HEK293T (cell line): ENCODE data around the gene ARFGEF3.
"Not testable (repeated sequence)": the region's sequence is repeated elsewhere in the genome, so short reads cannot be mapped to it uniquely, and the experiment has no call there.

Experiments
- CTCF ChIA-PET: fragments of 350-600 bp; formaldehyde crosslinking; extraction: SDS; loops from one replicate; lab custom pipeline; 2021; ENCODE audit warnings: antibody characterized with exemption, inconsistent platforms; lab: Yijun Ruan, JAX
- POLR2A ChIA-PET: fragments of 350-600 bp; formaldehyde crosslinking; extraction: SDS; loops from one replicate; lab custom pipeline; 2020; ENCODE audit warnings: antibody characterized with exemption, inconsistent platforms; lab: Yijun Ruan, JAX
- DNase-seq: peaks from one replicate; pipeline ENCODE4 v3.0.0; 2012; ENCODE audit warnings: mixed read lengths; ENCODE audit errors: extremely low spot score
- ARNT ChIP-seq: fragments of 450-650 bp; IDR thresholded peaks from 2 replicates; pipeline ENCODE4 v1.6.1; 2017; ENCODE audit warnings: mild to moderate bottlenecking
- BHLHE40 ChIP-seq: fragments of 450-650 bp; IDR thresholded peaks from 2 replicates; pipeline ENCODE4 v1.6.1; 2016; ENCODE audit warnings: mild to moderate bottlenecking, moderate library complexity, borderline replicate concordance
- CTBP1 ChIP-seq: fragments of 450-650 bp; IDR thresholded peaks from 2 replicates; pipeline ENCODE4 v1.6.1; 2016; ENCODE audit warnings: borderline replicate concordance
- ELF4 ChIP-seq: fragments of 450-650 bp; IDR thresholded peaks from 2 replicates; pipeline ENCODE4 v1.6.1; 2017; ENCODE audit warnings: antibody characterized with exemption
- FOXA1 ChIP-seq: fragments of 450-650 bp; IDR thresholded peaks from 2 replicates; pipeline ENCODE4 v1.6.1; 2016; ENCODE audit warnings: mild to moderate bottlenecking
- FOXK2 ChIP-seq: fragments of 450-650 bp; IDR thresholded peaks from 2 replicates; pipeline ENCODE4 v1.6.1; 2016; ENCODE audit warnings: mild to moderate bottlenecking
- FOXM1 ChIP-seq: fragments of 450-650 bp; IDR thresholded peaks from 2 replicates; pipeline ENCODE4 v1.6.1; 2017; ENCODE audit warnings: mild to moderate bottlenecking, borderline replicate concordance
- HDGF ChIP-seq: fragments of 450-650 bp; IDR thresholded peaks from 2 replicates; pipeline ENCODE4 v1.6.1; 2017; ENCODE audit warnings: antibody characterized with exemption, borderline replicate concordance
- L3MBTL2 ChIP-seq: fragments of 450-650 bp; conservative IDR thresholded peaks from 2 replicates; pipeline ENCODE4 v1.6.1; 2016; ENCODE audit warnings: mild to moderate bottlenecking
- LEF1 ChIP-seq: fragments of 450-650 bp; IDR thresholded peaks from 2 replicates; pipeline ENCODE4 v1.6.1; 2017; ENCODE audit warnings: mild to moderate bottlenecking, borderline replicate concordance
- NFRKB ChIP-seq: fragments of 450-650 bp; IDR thresholded peaks from 2 replicates; pipeline ENCODE4 v1.6.1; 2016; ENCODE audit warnings: mild to moderate bottlenecking, moderate library complexity
- PKNOX1 ChIP-seq: fragments of 450-650 bp; IDR thresholded peaks from 2 replicates; pipeline ENCODE4 v1.6.1; 2016
- SP1 ChIP-seq: fragments of 450-650 bp; IDR thresholded peaks from 2 replicates; pipeline ENCODE4 v1.6.1; 2017
- SUZ12 ChIP-seq: fragments of 450-650 bp; IDR thresholded peaks from 2 replicates; pipeline ENCODE4 v1.6.1; 2016; ENCODE audit warnings: mild to moderate bottlenecking
- TARDBP ChIP-seq: fragments of 450-650 bp; IDR thresholded peaks from 2 replicates; pipeline ENCODE4 v1.6.1; 2016
- ZNF384 ChIP-seq: fragments of 450-650 bp; IDR thresholded peaks from 2 replicates; pipeline ENCODE4 v1.6.1; 2016

The ARFGEF3 gene

GRCh38 chr6:138205437-138206094 lies 43.8 kb downstream of the ARFGEF3 start:
- DNase-seq = no peak
- TF ChIP-seq SUZ12 (no peak), TARDBP (no peak), LEF1 (no peak), ARNT (no peak), SP1 (no peak), ELF4 (no peak), NFRKB (no peak), FOXK2 (no peak), L3MBTL2 (no peak), BHLHE40 (no peak), CTBP1 (no peak), FOXM1 (no peak), FOXA1 (no peak), HDGF (no peak), ZNF384 (no peak), PKNOX1 (no peak)
- POLR2A ChIA-PET = no interaction called here
- CTCF ChIA-PET = no interaction called here

DNA sequence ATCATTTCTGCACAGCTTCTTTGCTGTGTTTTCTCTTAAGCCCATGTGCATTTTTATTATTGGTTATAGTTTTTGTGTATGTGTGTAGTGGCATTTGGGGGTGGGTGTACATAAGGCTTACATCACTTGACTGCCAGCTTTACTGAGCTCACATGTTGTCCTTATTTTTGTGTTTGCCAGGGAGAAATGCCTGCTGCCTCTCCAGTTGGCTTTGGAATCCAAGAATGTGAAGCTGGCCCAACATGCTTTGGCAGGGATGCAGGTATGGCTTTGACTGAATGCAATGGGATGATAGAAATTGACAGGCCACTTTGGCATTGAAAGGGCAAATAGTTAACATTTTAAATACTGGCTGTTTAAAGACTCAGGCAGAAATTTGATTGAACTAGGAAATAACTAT lies 45.1 kb downstream of the ARFGEF3 start:
- ChIA-PET POLR2A (no interaction called here), CTCF (no interaction called here)
- no peak for DNase-seq
- no peak for TF ChIP-seq PKNOX1
- no peak for TF ChIP-seq TARDBP

DNA sequence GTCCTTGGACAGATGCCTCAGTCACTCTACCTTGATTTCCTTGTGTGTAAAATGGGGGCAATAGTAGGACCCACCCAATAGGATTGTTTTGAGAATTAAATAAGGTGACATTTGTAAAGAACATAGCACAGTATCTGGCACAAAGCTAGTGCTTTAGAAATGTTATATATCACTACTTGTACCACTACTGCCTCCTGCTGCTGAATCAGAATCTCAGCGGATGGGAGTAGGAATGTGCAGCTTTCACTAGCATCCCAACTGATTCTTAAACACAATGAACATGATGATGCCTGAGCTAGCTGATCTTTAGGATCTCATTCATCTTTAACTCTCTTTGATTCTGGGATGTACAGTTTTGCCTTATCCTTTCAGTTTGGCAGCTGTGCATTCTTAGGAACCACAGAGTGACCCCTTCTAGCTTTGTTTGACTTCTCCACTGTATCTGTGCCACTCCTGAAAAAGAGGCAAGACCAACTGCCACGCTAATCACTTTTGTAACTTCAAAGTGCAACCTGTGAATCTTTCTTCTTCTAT lies 49.4 kb downstream of the ARFGEF3 start:
- ChIA-PET CTCF (interaction anchor here (0.6 to 1.6 kb wide), 3 partner anchors 13 to 98 kb away, joined by 3 to 10 read pairs (median 5); no protein-coding TSS in a partner anchor), POLR2A (no interaction called here)
- no peak for DNase-seq
- TF ChIP-seq SP1 (no peak), HDGF (no peak), FOXA1 (no peak), CTBP1 (no peak), ARNT (no peak), NFRKB (no peak), PKNOX1 (no peak), FOXM1 (no peak), L3MBTL2 (no peak), SUZ12 (no peak), FOXK2 (no peak), BHLHE40 (no peak), ELF4 (no peak)

GRCh38 chr6:138211601-138212000 lies 49.9 kb downstream of the ARFGEF3 start:
- TF ChIP-seq L3MBTL2 (no peak), ELF4 (no peak), PKNOX1 (no peak), ARNT (no peak), TARDBP (no peak), FOXA1 (no peak), CTBP1 (no peak), SUZ12 (no peak), LEF1 (no peak), HDGF (no peak)
- DNase-seq = no peak
- ChIA-PET CTCF (interaction anchor here (1.6 kb wide), 1 partner anchor 12 kb away, joined by 3 read pairs; no protein-coding TSS in a partner anchor), POLR2A (no interaction called here)

DNA sequence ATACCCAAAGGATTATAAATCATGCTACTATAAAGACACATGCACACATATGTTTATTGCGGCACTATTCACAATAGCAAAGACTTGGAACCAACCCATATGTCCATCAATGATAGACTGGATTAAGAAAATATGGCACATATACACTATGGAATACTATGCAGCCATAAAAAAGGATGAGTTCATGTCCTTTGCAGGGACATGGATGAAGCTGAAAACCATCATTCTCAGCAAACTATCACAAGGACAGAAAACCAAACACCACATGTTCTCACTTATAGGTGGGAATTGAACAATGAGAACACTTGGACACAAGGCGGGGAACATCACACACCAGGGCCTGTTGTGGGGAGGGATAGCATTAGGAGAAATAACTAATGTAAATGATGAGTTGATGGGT lies 50.8 kb downstream of the ARFGEF3 start:
- DNase-seq, POLR2A ChIA-PET, CTCF ChIA-PET: not testable (repeated sequence)

DNA sequence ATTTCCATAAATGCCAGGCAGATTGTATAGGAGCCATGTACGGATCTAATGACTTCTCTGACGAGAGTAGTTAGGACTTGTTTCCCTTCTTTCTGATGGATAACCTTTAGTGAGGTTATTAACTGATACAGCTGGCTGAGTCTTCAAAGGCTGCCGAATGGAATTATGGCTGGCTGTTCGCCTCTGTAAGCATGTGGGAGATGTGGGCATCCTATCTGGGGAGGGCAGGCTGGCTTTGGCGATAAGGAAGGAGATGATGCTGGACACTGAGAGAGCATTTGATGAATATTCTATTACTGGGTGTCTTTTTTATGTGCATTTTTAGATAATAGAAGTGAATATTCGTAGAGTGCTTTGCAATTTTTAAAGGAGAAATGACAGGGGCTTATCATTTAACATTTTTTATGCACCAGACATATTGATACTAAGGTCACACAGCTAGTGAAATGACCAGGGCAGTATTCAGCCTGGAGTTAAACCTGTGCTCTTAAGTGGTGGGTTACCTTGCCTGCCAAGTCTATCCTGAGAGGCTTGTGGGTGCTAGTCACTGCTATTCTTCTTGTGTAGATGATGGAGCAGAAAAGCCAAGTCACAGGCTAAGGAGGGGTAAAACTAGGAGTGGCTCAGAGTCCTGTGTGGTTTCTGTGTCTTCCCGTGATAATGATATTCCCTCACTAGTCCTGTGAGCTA lies 53.5 kb downstream of the ARFGEF3 start:
- DNase-seq = no peak
- TF ChIP-seq CTBP1 = no peak
- TF ChIP-seq HDGF = no peak
- TF ChIP-seq FOXA1 = no peak
- no peak for TF ChIP-seq ZNF384
- no peak for TF ChIP-seq LEF1
- TF ChIP-seq SUZ12 = no peak
- TF ChIP-seq SP1 = no peak
- TF ChIP-seq TARDBP = no peak
- TF ChIP-seq ELF4 = no peak
- no peak for TF ChIP-seq PKNOX1
- TF ChIP-seq FOXK2 = no peak
- no peak for TF ChIP-seq L3MBTL2
- no peak for TF ChIP-seq NFRKB
- no peak for TF ChIP-seq ARNT
- TF ChIP-seq FOXM1 = no peak
- TF ChIP-seq BHLHE40 = no peak
- CTCF ChIA-PET = no interaction called here
- POLR2A ChIA-PET = no interaction called here
